K562 (cell line): ENCODE results near the gene IMPG2. TPM values are rescaled to one million over a fixed set of nuclear protein-coding genes. Genes with fewer than 3 reads are reported as not detected.

ENCODE experiments used
- CUX1 ChIP-seq: fragments of 200-800 bp; sonication (Bioruptor generic); IDR thresholded peaks from 2 replicates; pipeline ENCODE4 v1.6.1; 2016; ENCODE audit warnings: missing genetic modification characterization, missing compliant biosample characterization
- FOXJ3 ChIP-seq: sonication (generic); formaldehyde crosslinking; IDR thresholded peaks from 2 replicates; pipeline ENCODE4 v1.4.0; 2020; ENCODE audit warnings: mild to moderate bottlenecking, missing genetic modification reagents
- FOXK2 ChIP-seq, 2 experiments: fragments of 450-650 bp; IDR thresholded peaks in 1 of 2; conservative IDR thresholded peaks in 1 of 2; 2 replicates each; pipeline ENCODE4 v1.6.1; 2016; ENCODE audit warnings: low read depth in 2 of 2, mild to moderate bottlenecking in 1 of 2
- HDAC2 ChIP-seq: fragments of 450-650 bp; IDR thresholded peaks from 2 replicates; pipeline ENCODE4 v1.6.1; 2016; ENCODE audit warnings: mild to moderate bottlenecking
- HNRNPL ChIP-seq: fragments of 200-400 bp; formaldehyde crosslinking; IDR thresholded peaks from 2 replicates; pipeline ENCODE4 v1.6.1; 2017; ENCODE audit warnings: low read depth, mild to moderate bottlenecking, low read length
- IFI16 ChIP-seq: fragments of 250-450 bp; sonication (Bioruptor Pico); IDR thresholded peaks from 2 replicates; pipeline ENCODE4 v2.1.2; 2022; ENCODE audit warnings: mild to moderate bottlenecking, inconsistent platforms
- PBX2 ChIP-seq, 2 experiments: IDR thresholded peaks in 1 of 2; conservative IDR thresholded peaks in 1 of 2; 2 replicates each; pipeline ENCODE4 v1.6.1; 2016; ENCODE audit warnings: low read depth in 2 of 2, mild to moderate bottlenecking in 1 of 2, missing compliant biosample characterization in 1 of 2, missing genetic modification characterization in 1 of 2, moderate library complexity in 1 of 2
- RFX1 ChIP-seq: fragments of 450-650 bp; IDR thresholded peaks from 2 replicates; pipeline ENCODE4 v1.6.1; 2016; ENCODE audit warnings: mild to moderate bottlenecking, moderate library complexity
- SMC3 ChIP-seq: conservative IDR thresholded peaks from 2 replicates; pipeline ENCODE4 v1.6.1; 2011; ENCODE audit warnings: low read depth, low read length, improper control_type of control experiment; ENCODE audit not compliant: insufficient read depth
- TCF7L2 ChIP-seq: fragments of 150-350 bp; IDR thresholded peaks from 2 replicates; pipeline ENCODE4 v1.6.1; 2016; ENCODE audit warnings: low read depth, mild to moderate bottlenecking, low read length, moderate library complexity
- polyA plus RNA-seq, 8 experiments: library from polyadenylated mRNA; depleted of rRNA in 4 of 8; stranded (reverse) in 5 of 8; unstranded in 3 of 8; fragments of >200 nt; fragmentation: Nextera tagmentation in 2 of 8; fragmentation: Illumina TruSeq in 1 of 8; extraction: Ambion mirVana in 2 of 8; extraction: Trizol in 1 of 8; gene quantifications; 2 replicates each; pipeline versions ENCODE4 v1.2.1 to v1.2.3, GENCODE V29; 2011 to 2014; ENCODE audit warnings: inconsistent platforms in 1 of 8, missing spikeins in 1 of 8
- total RNA-seq, 7 experiments: library from RNA; depleted of rRNA in 6 of 7; stranded (reverse); fragments of >200 nt in 6 of 7; fragmentation: Illumina TruSeq in 2 of 7; extraction: Trizol in 2 of 7; gene quantifications; 2 replicates each; pipeline versions ENCODE4 v1.2.1 to v1.2.3, GENCODE V29; 2011 to 2021; ENCODE audit warnings: low replicate concordance in 1 of 7
- TF ChIP-seq, protein P1 (sequence below): fragments of 450-650 bp; formaldehyde crosslinking; IDR thresholded peaks from 2 replicates; pipeline ENCODE4 v1.4.0; 2020; ENCODE audit warnings: mild to moderate bottlenecking, moderate library complexity

The IMPG2 gene
- total and polyA plus RNA-seq, 9 of the 15 experiments (the other 6 are each of a cell fraction or from before 2014, with no cell fraction given): 0.04 to 0.36 (median 0.09) TPM

- TF ChIP-seq CUX1 (CRISPR knock-in tag) (no peak), HNRNPL (no peak), IFI16 (no peak), HDAC2 (no peak), SMC3 (peak; percentile 47; the same call in 1 of the 2 replicates), PBX2 (CRISPR knock-in tag; IDR thresholded peaks at IDR 0.05; ENCODE audit: low read depth) (no peak), PBX2 (tag; conservative IDR thresholded peaks at IDR 0.05; ENCODE audit: low read depth) (peak; percentile 37; the same call in 1 of the 2 replicates), RFX1 (peak; percentile 36; the same call in 1 of the 2 replicates), TCF7L2 (no peak), FOXJ3 (0 out of 2 replicates have a peak, but pooled peaks have one; percentile 21), FOXK2 (conservative IDR thresholded peaks at IDR 0.05 in 1 of 2, IDR thresholded peaks at IDR 0.05 in 1 of 2; ENCODE audit: low read depth in 2 of 2) (0 out of 4 replicates have a peak, but pooled peaks have one; percentile 15 to 28)
- TF ChIP-seq, protein P1, sequence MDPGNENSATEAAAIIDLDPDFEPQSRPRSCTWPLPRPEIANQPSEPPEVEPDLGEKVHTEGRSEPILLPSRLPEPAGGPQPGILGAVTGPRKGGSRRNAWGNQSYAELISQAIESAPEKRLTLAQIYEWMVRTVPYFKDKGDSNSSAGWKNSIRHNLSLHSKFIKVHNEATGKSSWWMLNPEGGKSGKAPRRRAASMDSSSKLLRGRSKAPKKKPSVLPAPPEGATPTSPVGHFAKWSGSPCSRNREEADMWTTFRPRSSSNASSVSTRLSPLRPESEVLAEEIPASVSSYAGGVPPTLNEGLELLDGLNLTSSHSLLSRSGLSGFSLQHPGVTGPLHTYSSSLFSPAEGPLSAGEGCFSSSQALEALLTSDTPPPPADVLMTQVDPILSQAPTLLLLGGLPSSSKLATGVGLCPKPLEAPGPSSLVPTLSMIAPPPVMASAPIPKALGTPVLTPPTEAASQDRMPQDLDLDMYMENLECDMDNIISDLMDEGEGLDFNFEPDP: no peak
Observed at GRCh38 chr3:101195951-101196713, 124.2 kb downstream of the IMPG2 start (continued).
